Activated naive CD4-positive, alpha-beta T cell treated with anti-CD3 and anti-CD28 coated beads for 36 hours (primary cell): Measurements from ENCODE around the gene OR10C1. TPM values are rescaled to one million over a fixed set of nuclear protein-coding genes. Genes with fewer than 3 reads are reported as not detected.
"Not testable (repeated sequence)": the region's sequence is repeated elsewhere in the genome, so short reads cannot be mapped to it uniquely, and the experiment has no call there.

ENCODE experiments used
- CTCF ChIA-PET: fragments of 350-600 bp; sonication (Branson Sonifier 250); formaldehyde crosslinking; loops from one replicate; lab custom pipeline; 2021; ENCODE audit warnings: antibody characterized with exemption; lab: Charles Lee
- DNase-seq: peaks from one replicate; pipeline ENCODE4 v3.0.0-alpha.2; 2020
- H3K27ac Mint-ChIP-seq: one replicate; pipeline ENCODE4 v1.8.0; 2021; ENCODE audit warnings: mild to moderate bottlenecking, mixed read lengths
- H3K27me3 Mint-ChIP-seq: one replicate; pipeline ENCODE4 v1.8.0; 2021; ENCODE audit warnings: low read depth, mixed read lengths
- H3K36me3 Mint-ChIP-seq: one replicate; pipeline ENCODE4 v1.8.0; 2021; ENCODE audit warnings: low read depth, mixed read lengths
- H3K4me1 Mint-ChIP-seq: one replicate; pipeline ENCODE4 v1.8.0; 2021; ENCODE audit warnings: low read depth, mixed read lengths
- H3K4me3 Mint-ChIP-seq: one replicate; pipeline ENCODE4 v1.8.0; 2021; ENCODE audit warnings: mild to moderate bottlenecking, moderate library complexity, mixed read lengths
- H3K9me3 Mint-ChIP-seq: one replicate; pipeline ENCODE4 v1.8.0; 2021; ENCODE audit warnings: mixed read lengths
- intact Hi-C: fragments of 100-400 bp; cut with micrococcal nuclease; formaldehyde crosslinking; loops from one replicate; pipeline ENCODE4 v1.15.1; 2023
- total RNA-seq, 2 experiments: library from RNA; stranded (reverse); gene quantifications; one replicate each; pipeline ENCODE4 v1.2.3, GENCODE V29; 2021

OR10C1 gene
- not detected for total RNA-seq

GRCh38 chr6:29439006-29439405 is at the start of gene OR10C1:
Gene OR10C1 (plus strand): TSS chr6:29439306. CDS start chr6:29440016, 710 bp downstream.
- H3K36me3 Mint-ChIP-seq: no peaks in the 10 kb centered on the region
- peaks cover 37% of the 10 kb centered on the region for H3K27me3 Mint-ChIP-seq
- DNase-seq: no peak
- H3K4me3 Mint-ChIP-seq: no peak within 1 kb of the TSS
- no peaks in the 10 kb centered on the region for H3K4me1 Mint-ChIP-seq
- CTCF ChIA-PET: no interaction called here
- no peak within 1 kb of the TSS for H3K27ac Mint-ChIP-seq
- no peaks in the 10 kb centered on the region for H3K9me3 Mint-ChIP-seq
- intact Hi-C loops: no loop called here

- intact Hi-C loops: no loop called here
- H3K4me1 Mint-ChIP-seq: no peaks in the 10 kb centered on the region
- CTCF ChIA-PET: interaction anchor here (1.4 kb wide), 1 partner anchor 258 kb away, joined by 3 read pairs; no protein-coding TSS in a partner anchor
- DNase-seq: no peak
- H3K36me3 Mint-ChIP-seq: no peaks in the 10 kb centered on the region
- H3K27ac Mint-ChIP-seq: no peak within 1 kb of the TSS
- H3K9me3 Mint-ChIP-seq: no peaks in the 10 kb centered on the region
- H3K4me3 Mint-ChIP-seq: no peak within 1 kb of the TSS
- peaks cover 30% of the 10 kb centered on the region for H3K27me3 Mint-ChIP-seq
Measured at GRCh38 chr6:29395331-29395730, 43.8 kb upstream of the OR10C1 start, which contains the start of gene OR12D2. Gene OR12D2 (plus strand): TSS chr6:29395631. CDS start chr6:29396700, 1,069 bp downstream.

- DNase-seq: no peak
- Mint-ChIP-seq H3K36me3 (no peaks in the 10 kb centered on the region), H3K9me3 (no peaks in the 10 kb centered on the region), H3K27ac (no peak overlapping the region), H3K27me3 (peaks cover 32% of the 10 kb centered on the region), H3K4me1 (no peaks in the 10 kb centered on the region), H3K4me3 (no peak overlapping the region)
- intact Hi-C loops: no loop called here
- CTCF ChIA-PET: interaction anchor here (0.6 kb wide), 1 partner anchor 266 kb away, joined by 3 read pairs; no protein-coding TSS in a partner anchor
Measured at GRCh38 chr6:29399525-29399924, 39.6 kb upstream of the OR10C1 start.

- Mint-ChIP-seq H3K4me3 (no peak overlapping the region), H3K4me1 (no peaks in the 10 kb centered on the region), H3K9me3 (peaks cover 5% of the 10 kb centered on the region), H3K36me3 (no peaks in the 10 kb centered on the region), H3K27ac (no peak overlapping the region), H3K27me3 (peaks cover 47% of the 10 kb centered on the region)
- intact Hi-C loops: no loop called here
- CTCF ChIA-PET: no interaction called here
- no peak for DNase-seq
Measured at GRCh38 chr6:29403801-29404200, 35.3 kb upstream of the OR10C1 start.

- CTCF ChIA-PET: no interaction called here
- no peak for DNase-seq
- no peaks in the 10 kb centered on the region for H3K4me1 Mint-ChIP-seq
- H3K4me3 Mint-ChIP-seq: no peak within 1 kb of the TSS
- intact Hi-C loops: no loop called here
- no peak within 1 kb of the TSS for H3K27ac Mint-ChIP-seq
- peaks cover 49% of the 10 kb centered on the region for H3K27me3 Mint-ChIP-seq
- no peaks in the 10 kb centered on the region for H3K36me3 Mint-ChIP-seq
- H3K9me3 Mint-ChIP-seq: peaks cover 13% of the 10 kb centered on the region
Measured at GRCh38 chr6:29414588-29414987, 24.5 kb upstream of the OR10C1 start, which contains the start of gene OR12D1. Gene OR12D1 (plus strand): TSS chr6:29414928.

- no peaks in the 10 kb centered on the region for H3K9me3 Mint-ChIP-seq
- no peak overlapping the region for H3K4me3 Mint-ChIP-seq
- no peaks in the 10 kb centered on the region for H3K36me3 Mint-ChIP-seq
- CTCF ChIA-PET: no interaction called here
- peaks cover 34% of the 10 kb centered on the region for H3K27me3 Mint-ChIP-seq
- DNase-seq: no peak
- H3K27ac Mint-ChIP-seq: no peak overlapping the region
- peaks cover under 1% of the 10 kb centered on the region for H3K4me1 Mint-ChIP-seq
- intact Hi-C loops: no loop called here
Measured at GRCh38 chr6:29419516-29419915, 19.6 kb upstream of the OR10C1 start.

- Mint-ChIP-seq H3K4me1 (peaks cover 4% of the 10 kb centered on the region), H3K36me3 (no peaks in the 10 kb centered on the region), H3K9me3 (no peaks in the 10 kb centered on the region), H3K27ac (no peak overlapping the region), H3K4me3 (no peak overlapping the region), H3K27me3 (peaks cover 43% of the 10 kb centered on the region)
- CTCF ChIA-PET: no interaction called here
- DNase-seq: no peak
- intact Hi-C loops: no loop called here
Measured at GRCh38 chr6:29424168-29424567, 14.9 kb upstream of the OR10C1 start.

GRCh38 chr6:29424575-29424974 is 14.5 kb upstream of the OR10C1 start:
- peak; percentile 10 for DNase-seq
- intact Hi-C loops: no loop called here
- Mint-ChIP-seq H3K27me3 (peaks cover 44% of the 10 kb centered on the region), H3K9me3 (no peaks in the 10 kb centered on the region), H3K4me3 (no peak overlapping the region), H3K27ac (no peak overlapping the region), H3K36me3 (no peaks in the 10 kb centered on the region), H3K4me1 (peaks cover 4% of the 10 kb centered on the region)
- CTCF ChIA-PET: no interaction called here

- Mint-ChIP-seq H3K36me3 (no peaks in the 10 kb centered on the region), H3K4me1 (peaks cover 4% of the 10 kb centered on the region), H3K27me3 (peaks cover 43% of the 10 kb centered on the region), H3K9me3 (no peaks in the 10 kb centered on the region), H3K4me3 (no peak overlapping the region), H3K27ac (no peak overlapping the region)
- CTCF ChIA-PET: no interaction called here
- DNase-seq: no peak
- intact Hi-C loops: no loop called here
Measured at GRCh38 chr6:29425075-29425474, 14.0 kb upstream of the OR10C1 start.

- Mint-ChIP-seq H3K27me3 (peaks cover 38% of the 10 kb centered on the region), H3K36me3 (no peaks in the 10 kb centered on the region), H3K9me3 (no peaks in the 10 kb centered on the region), H3K4me1 (peaks cover 4% of the 10 kb centered on the region), H3K4me3 (no peak overlapping the region), H3K27ac (no peak overlapping the region)
- DNase-seq: no peak
- intact Hi-C loops: no loop called here
- CTCF ChIA-PET: no interaction called here
Measured at GRCh38 chr6:29426654-29427053, 12.5 kb upstream of the OR10C1 start.

- H3K27me3 Mint-ChIP-seq: peaks cover 44% of the 10 kb centered on the region
- CTCF ChIA-PET, H3K4me3 Mint-ChIP-seq, H3K36me3 Mint-ChIP-seq, H3K4me1 Mint-ChIP-seq, H3K9me3 Mint-ChIP-seq, intact Hi-C loops, DNase-seq, H3K27ac Mint-ChIP-seq: not testable (repeated sequence)
Measured at GRCh38 chr6:29436730-29437129, 2.4 kb upstream of the OR10C1 start.

GRCh38 chr6:29442719-29443118 is 3.6 kb downstream of the OR10C1 start:
- H3K4me1 Mint-ChIP-seq: no peaks in the 10 kb centered on the region

GRCh38 chr6:29444031-29444430 is 4.9 kb downstream of the OR10C1 start:
- CTCF ChIA-PET, DNase-seq, H3K36me3 Mint-ChIP-seq, H3K9me3 Mint-ChIP-seq, H3K4me1 Mint-ChIP-seq, H3K27ac Mint-ChIP-seq, H3K4me3 Mint-ChIP-seq, intact Hi-C loops: not testable (repeated sequence)
- H3K27me3 Mint-ChIP-seq: peaks cover 40% of the 10 kb centered on the region

More at GRCh38 chr6:29442719-29443118, 3.6 kb downstream of the OR10C1 start:
- Mint-ChIP-seq H3K4me3 (no peak overlapping the region), H3K9me3 (no peaks in the 10 kb centered on the region), H3K27me3 (peaks cover 35% of the 10 kb centered on the region), H3K27ac (no peak overlapping the region), H3K36me3 (no peaks in the 10 kb centered on the region)
- DNase-seq: no peak
- CTCF ChIA-PET: no interaction called here
- intact Hi-C loops: no loop called here
